ENCODE results near the gene ZYG11A.

The ZYG11A gene

GRCh38 chr1:52938183-52938451 is 95.6 kb downstream of the ZYG11A start:
- DNase-seq (ENCODE audit: low read depth), result no peak
- TF ChIP-seq CTCF (IDR thresholded peaks at IDR 0.05; ENCODE audit: insufficient read depth, low read depth, low read length, missing control alignments), result no peak
- no peak overlapping the region for H3K4me3 ChIP-seq (ENCODE audit: low read depth, low read length)

GRCh38 chr1:52943876-52944416 is 101.4 kb downstream of the ZYG11A start:
- no peak for DNase-seq (ENCODE audit: low read depth)
- H3K4me3 ChIP-seq (ENCODE audit: low read depth, low read length), result no peak overlapping the region
- TF ChIP-seq CTCF (IDR thresholded peaks at IDR 0.05; ENCODE audit: insufficient read depth, low read depth, low read length, missing control alignments), result no peak

GRCh38 chr1:52944566-52944965 is 102.0 kb downstream of the ZYG11A start:
- no peak for DNase-seq (ENCODE audit: low read depth)
- TF ChIP-seq CTCF (IDR thresholded peaks at IDR 0.05; ENCODE audit: insufficient read depth, low read depth, low read length, missing control alignments), result no peak
- H3K4me3 ChIP-seq (ENCODE audit: low read depth, low read length), result no peak overlapping the region

All from GM12865 (cell line).